Fibroblast of the conjunctiva (primary cell): Measurements from ENCODE around the gene F8A3.
"Not testable (repeated sequence)": the region's sequence is repeated elsewhere in the genome, so short reads cannot be mapped to it uniquely, and the experiment has no call there.

Experiments
- DNase-seq: peaks from one replicate; pipeline ENCODE4 v3.0.0-alpha.2; 2010; ENCODE audit warnings: low read depth

F8A3 gene

GRCh38 chrX:155458471-155458870, at the start of gene F8A3:
F8A3 (minus strand) TSS chrX:155458620; CDS start chrX:155458600, 20 bp downstream.
- DNase-seq = not testable (repeated sequence)

DNA sequence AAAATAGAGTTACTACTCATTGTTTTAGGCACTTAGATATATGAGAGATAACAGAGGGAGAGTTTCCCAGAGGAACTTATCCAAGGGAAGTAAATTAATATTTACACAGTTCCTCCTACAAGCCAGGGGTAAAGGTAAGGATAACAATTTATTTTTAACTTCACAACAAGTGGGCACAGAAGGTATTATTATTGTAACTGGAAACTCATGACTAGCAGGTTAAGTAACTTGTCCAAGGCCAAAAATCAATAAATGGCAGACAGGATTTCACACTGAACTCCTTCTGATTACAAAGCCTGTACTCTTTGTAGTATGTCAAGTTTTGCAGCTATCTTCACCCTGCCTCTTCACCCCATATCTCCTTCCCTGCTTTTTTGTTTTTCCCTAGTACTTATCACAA, 46.9 kb upstream of the F8A3 start:
- no peak for DNase-seq

GRCh38 chrX:155495134-155495533, 36.7 kb upstream of the F8A3 start:
- not testable (repeated sequence) for DNase-seq

- not testable (repeated sequence) for DNase-seq
These were observed 33.0 kb upstream of the F8A3 start for GRCh38 chrX:155491421-155491820.

DNA sequence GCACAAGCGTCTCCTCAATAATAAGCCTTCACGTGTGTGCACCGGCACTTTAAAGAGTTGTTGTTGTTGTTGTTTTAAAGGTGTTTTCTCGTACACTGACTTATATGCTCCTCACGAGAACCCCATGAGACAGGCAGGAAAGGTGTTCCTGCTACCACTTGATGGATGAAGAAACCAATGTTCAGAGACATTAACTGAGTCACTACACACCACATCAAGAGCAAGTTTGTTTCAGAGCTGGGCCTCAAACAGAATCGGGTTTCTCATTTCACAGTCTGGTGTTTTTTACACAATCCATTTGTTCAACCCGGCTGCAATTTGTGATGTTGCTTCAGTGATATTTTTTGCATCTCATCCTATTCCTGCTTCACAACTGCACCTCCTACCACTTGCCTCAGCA, 18.7 kb upstream of the F8A3 start:
- not testable (repeated sequence) for DNase-seq

GRCh38 chrX:155466269-155466938, 8.0 kb upstream of the F8A3 start:
- not testable (repeated sequence) for DNase-seq

- not testable (repeated sequence) for DNase-seq
These were observed 2.1 kb upstream of the F8A3 start for GRCh38 chrX:155460501-155460900.

- not testable (repeated sequence) for DNase-seq
These were observed 516 bp downstream of the F8A3 start for GRCh38 chrX:155457761-155458447.

DNA sequence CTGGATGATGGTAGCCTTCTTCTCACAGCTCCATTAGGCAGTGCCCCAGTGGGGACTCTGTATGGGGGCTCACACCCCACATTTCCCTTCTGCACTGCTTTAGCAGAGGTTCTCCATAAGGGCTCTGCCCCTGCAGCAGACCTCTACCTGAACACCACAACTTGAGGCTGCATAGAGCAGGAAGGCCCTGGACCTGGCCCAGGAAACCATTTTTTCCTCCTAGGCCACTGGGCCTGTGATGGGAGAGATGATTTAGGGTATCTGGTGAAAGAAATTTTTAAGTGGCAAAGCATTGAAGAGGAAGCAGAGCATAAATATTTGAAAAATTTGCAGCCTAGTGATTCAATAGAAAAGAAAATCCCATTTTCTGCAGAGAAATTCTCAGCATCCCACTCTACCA, 17.3 kb downstream of the F8A3 start:
- no peak for DNase-seq

GRCh38 chrX:155435744-155436112, 22.7 kb downstream of the F8A3 start:
- DNase-seq = no peak

DNA sequence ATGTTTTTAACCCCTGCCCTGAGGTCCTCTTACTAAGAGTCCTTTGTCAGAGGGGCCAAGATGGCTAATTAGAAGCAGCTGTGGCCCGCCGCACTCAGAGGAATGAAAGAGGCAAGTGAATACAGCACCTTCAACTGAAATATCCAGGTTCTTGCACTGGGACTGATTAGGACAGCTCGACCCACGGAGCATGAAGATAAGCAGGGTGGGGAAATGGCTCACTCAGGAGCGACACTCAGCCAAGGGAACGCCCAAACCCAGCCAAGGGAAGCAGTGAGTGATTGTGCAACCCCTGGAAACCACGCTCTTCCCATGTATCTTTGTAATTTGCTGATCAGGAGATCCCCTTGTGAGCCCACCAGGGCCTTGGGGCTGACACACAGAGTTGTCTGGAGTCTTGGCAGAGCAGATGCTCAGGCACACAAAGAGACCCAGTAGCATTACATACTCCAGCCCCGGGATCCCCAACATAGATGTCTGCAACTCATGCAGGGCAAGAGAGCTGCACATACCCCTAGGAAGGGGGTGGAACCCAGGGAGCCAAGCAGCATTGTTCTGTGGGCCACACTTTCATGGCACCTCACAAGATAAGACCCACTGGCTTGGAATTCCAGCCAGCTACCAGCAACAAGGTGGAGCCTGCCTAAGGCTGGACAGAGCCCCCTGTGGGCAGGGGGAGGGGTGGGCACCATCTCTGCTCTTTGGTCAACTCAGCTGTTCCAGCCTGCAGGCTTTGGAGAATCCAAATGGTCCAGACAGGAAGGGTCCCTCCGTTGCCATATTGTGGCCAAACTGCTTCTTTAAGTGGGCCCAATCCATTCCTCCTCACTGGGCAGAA, 23.3 kb downstream of the F8A3 start:
- no peak for DNase-seq

DNA sequence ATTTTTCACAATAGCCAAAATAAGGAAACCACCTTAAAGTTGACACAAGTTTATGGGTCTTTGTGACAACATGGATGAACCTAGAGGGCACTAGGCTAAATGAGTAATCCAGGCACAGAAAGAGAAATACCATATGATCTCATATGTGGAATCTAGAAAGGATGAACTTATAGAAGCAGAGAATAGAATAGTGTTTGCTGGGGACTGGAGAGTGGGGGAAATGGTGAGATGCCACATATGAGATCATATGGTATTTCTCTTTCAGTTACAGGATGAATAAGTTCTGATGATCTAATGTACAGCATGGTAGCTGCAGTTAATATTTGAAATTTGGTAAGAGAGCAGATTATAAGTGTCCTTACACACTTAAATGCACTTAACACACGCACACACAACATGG, 40.7 kb downstream of the F8A3 start:
- DNase-seq = no peak
